GM21515 (cell line): ENCODE results near the gene TGFB1.
"Not testable (repeated sequence)": the region's sequence is repeated elsewhere in the genome, so short reads cannot be mapped to it uniquely, and the experiment has no call there.

Experiments
- ATAC-seq: cut with Tn5 transposase; IDR thresholded peaks from one replicate; pipeline ENCODE4 v1.9.1; 2021; ENCODE audit not compliant: unreplicated experiment

The TGFB1 gene

GRCh38 chr19:41371119-41371518, 17.4 kb upstream of the TGFB1 start:
- ATAC-seq: not testable (repeated sequence)

DNA sequence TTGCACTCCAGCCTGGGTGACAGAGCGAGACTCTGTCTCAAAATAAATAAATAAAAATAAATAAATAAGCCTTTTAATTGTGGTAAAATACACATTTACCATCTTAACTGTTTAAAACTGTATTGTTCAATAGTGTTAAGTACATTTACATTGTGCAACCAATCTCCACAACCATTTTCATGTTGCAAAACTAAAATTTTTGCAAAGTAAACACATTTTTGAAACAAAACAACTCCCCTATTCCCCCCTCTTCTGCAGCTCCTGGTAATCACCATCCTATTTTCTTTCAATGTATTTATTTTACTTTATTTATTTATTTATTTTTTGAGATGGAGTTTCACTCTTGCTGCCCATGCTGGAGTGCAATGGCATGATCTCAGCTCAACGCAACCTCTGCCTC, 16.0 kb upstream of the TGFB1 start:
- no peak for ATAC-seq

DNA sequence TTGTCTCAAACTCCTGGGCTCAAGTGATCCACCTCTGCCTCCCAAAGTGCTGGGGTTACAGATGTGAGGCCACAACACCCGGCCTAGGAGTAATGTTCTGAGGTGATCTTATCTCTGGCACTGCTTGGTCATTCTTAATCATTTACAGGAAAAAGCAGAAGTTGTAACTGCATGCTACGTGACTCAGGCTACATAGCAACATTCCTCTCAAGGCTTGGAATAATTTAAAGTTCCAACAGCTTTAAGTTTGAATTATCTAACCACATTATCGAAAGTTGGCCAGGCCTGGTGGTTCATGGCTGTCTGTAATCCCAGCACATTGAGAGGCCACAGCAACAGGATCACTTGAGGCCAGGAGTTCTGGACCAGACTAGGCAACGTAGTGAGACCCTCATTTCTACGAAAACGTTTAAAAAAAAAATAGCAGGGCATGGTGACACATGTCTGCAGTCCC, 14.2 kb upstream of the TGFB1 start:
- no peak for ATAC-seq

GRCh38 chr19:41366089-41366488, 12.4 kb upstream of the TGFB1 start:
- ATAC-seq: no peak

DNA sequence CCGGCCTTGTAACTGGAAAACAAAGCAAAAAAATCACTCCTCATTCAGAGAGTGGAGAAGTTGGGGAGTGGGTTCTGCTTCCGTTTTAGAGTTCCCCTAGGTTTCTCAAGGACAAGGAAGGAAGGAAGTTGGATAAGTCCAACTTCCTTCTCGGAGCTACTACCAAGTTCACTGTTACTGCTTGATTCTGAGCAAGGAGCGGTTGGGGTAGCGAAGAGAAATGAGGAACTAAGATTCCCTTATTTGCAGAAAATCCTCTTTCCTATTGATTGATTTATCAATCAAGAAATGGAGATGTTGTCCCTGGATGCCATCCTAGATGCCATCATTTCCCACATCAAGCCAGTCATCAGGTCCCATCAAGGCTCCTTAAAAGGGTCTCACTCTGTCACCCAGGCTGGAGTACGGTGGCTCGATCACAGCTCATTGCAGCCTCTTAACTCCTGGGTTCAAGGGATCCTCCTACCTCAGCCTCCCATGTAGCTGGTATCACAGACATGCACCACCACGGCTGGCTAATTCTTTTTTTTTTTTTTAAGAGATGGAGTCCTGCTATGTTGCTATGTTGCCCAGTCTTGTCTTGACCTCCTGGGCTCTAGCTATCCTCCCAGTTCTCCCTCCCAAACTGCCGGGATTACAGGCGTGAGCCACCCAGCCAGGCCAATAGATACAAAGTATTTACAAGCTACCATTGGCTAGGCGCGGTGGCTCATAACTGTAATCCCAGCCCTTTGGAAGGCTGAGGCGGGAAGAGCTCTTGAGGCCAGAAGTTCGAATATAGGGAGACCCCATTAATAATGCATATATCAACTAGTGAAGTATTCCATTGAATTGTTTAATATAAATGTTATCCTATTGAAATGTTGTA, 11.0 kb upstream of the TGFB1 start:
- no peak for ATAC-seq

- peak; percentile 77 for ATAC-seq
Measured at GRCh38 chr19:41363753-41364523, 10.2 kb upstream of the TGFB1 start, which contains the start of gene B9D2. Gene B9D2, minus strand, starts transcription at chr19:41364149. Its CDS starts 630 bp downstream, at chr19:41363519.

- ATAC-seq: no peak
Measured at GRCh38 chr19:41363371-41363752, 9.6 kb upstream of the TGFB1 start.

DNA sequence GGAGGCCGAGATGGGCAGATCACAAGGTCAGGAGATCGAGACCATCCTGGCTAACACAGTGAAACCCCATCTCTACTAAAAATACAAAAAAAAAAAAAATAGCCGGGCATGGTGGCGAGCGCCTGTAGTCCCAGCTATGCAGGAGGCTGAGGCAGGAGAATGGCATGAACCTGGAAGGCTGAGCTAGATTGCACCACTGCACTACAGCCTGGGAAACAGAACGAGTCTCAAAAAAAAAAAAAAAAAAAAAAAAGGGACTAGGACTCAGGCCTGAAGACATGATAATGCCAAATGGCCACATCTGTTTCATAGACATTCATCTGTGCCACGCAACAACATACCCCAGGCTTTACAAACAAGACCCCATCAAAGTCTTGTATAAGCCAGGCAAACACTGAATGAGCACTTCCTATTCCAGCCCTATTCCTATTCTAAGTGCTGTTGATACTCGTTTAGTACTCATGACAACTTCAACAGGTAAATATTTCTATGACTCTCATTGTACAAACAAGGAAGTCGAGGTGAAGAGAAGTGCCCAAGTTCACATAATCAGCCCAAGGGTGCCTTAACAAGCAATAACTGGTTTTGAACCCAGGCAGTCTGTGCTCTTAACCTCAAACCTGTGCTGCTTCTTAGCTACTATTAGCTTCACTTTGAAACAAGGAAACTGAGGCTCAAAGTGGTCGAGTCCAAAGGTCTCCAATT, 8.6 kb upstream of the TGFB1 start:
- ATAC-seq: no peak

DNA sequence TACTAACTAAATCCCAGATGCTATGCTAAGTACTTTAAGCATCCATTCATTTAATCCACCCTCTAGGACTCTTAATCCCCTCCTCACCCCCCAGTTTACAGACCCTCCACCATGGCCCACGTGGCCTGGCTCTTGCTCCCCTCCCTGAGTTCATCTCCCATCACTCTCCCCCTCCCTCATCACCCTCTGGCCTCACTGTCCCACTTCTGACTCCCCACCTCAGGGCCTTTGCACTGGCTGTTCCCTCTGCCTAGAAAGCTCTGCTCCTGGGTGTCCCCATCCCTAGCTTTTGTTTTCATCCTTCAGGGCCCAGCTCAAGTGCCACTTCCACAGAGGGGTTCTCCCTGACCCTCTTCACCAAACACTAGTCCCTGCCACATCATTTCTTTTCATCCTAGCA, 6.0 kb upstream of the TGFB1 start:
- ATAC-seq: no peak

GRCh38 chr19:41357746-41358145, 4.0 kb upstream of the TGFB1 start:
- ATAC-seq: no peak

DNA sequence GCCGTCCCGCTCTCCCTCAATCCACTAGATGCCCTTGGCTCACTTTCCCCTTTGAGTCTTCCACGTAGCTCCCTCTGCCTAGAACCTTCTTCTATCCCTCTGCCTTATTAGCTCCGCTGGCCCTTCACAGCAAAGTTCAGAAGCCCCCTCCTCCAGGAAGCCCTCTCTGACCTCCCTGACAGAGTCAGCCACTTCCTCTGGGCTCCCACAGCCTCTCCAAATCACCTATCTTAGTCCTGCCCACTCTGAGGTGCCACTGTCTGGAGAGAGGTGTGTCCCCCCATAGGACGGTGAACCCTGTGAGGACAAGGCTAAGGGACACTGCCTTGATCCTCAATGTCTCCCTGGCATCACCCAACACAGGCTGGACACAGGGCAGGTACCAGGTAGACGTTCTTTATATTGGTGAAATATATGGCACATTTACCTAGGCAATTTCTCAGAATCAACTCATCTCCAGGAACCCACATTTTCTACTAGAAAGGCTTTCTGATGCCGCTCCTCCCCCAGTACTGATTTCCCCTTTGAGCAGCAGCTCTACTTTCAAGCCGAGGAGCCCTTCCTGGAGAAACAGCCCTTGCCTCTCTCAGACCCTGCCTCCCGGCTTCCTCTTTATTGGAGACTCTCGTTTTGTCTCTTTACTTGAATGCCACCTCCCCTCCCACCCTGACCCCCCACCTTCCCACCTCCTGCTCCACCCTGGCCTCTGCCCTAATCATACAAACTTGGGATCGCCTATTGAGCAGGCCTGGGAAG, 3.4 kb upstream of the TGFB1 start:
- ATAC-seq: no peak

DNA sequence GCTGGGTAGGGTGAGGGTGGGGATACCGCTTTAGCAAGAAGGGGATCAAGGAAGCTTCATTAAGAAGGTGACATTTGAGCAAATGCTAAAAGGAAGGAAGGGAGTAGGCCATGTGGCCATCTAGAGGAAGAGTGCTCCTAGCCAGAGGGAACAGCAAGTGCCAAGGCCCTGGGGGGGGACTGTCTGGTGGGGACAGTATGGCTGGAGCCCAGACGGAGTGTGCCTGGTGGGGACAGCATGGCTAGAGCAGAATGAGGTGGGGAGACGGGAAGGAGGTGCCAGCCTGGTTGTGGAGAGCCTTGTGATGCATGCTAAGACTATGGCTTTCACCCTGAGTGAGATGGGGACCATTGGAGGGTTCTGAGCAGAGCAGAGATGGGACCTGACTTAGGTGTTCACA, 2.1 kb upstream of the TGFB1 start:
- no peak for ATAC-seq

GRCh38 chr19:41355035-41355434, 1.3 kb upstream of the TGFB1 start:
- no peak for ATAC-seq

DNA sequence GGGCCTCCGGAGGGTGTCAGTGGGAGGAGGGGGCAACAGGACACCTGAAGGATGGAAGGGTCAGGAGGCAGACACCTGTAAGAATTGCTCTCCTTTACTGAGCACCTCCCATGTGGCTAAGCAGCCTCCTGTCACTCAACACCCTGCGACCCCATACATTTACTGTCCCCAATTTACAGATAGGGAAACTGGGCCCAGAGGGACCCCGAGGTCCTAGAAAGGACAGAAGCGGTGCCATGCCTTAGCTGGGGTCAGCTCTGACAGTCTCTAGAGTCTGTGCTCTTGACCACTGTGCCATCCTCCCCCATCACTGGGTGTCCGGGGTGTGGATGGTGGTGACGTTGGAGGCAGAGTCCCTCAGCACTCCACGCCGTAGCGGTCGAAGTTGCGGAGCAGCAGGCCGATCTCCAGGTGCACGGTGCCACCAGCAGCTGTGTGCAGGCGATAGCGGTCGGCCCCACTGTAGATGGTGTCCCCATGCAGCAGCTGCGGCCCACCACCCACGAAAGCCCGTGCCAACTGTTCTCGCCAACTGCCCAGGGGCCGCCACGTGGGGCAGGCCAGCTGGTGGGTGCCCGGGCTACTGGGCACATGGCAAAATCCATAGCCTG, 726 bp upstream of the TGFB1 start:
- peak; percentile 1 for ATAC-seq

- ATAC-seq: no peak
Measured at GRCh38 chr19:41352609-41353465, 885 bp downstream of the TGFB1 start.

DNA sequence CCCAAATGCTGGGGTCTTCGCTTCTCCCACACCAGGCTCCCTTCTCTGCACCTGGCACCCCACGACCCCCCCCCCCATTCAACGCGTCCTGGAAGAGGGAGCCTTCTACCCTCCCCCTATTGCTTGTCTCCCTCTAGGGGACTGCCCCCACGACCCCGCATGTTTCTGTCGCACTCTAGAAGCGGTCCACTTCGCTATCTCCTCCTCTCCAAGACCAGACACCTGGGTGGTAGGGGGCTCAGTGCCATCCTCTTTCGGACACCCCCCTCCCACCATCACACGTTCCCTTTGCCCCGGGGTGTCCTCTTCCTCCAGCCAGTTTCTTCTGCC, 1.5 kb downstream of the TGFB1 start:
- no peak for ATAC-seq

DNA sequence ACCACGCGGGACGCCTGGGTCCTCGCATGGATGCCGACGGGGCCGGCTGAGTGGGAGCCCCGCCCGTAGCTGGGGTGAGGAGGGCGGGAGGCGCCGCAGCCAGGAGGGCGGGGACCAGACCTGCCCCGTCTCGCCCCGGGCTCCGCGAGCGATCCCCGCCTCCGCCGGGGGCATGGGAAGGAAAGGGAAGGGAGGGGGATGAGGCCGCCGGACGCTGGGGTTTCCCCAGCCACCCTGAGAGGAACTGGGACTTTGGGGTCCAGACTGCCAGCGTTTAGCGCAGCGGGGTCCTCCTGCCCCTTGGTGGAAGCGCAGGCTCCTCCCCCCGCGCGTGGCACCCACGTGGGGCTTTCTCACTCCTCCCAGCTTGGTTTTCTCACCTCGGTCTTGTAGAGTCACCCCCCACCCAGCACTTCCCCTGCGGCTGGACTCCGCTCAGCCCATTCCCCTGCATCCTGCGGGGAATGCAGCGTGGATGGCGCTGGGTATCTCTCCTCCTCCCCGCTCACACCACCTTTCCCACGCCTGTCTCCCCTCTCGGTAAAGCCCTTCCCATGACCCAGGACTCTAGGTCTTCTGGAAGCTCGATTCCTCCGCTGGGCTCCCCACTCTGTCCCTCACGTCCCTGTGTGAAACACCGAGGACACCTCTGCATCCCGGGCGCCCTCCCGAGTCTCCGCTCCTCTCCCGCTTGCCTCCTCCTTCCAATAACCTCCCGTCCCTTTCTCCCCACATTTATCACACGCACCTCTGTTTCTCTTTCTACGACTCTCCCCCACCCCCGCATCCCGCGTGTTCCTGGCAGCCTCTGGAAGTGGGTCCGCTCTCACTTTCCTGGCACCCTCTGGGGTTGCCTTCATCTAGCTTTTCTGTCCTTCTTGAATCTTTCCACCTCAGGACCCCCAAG, 2.1 kb downstream of the TGFB1 start:
- peak; percentile 34 for ATAC-seq

DNA sequence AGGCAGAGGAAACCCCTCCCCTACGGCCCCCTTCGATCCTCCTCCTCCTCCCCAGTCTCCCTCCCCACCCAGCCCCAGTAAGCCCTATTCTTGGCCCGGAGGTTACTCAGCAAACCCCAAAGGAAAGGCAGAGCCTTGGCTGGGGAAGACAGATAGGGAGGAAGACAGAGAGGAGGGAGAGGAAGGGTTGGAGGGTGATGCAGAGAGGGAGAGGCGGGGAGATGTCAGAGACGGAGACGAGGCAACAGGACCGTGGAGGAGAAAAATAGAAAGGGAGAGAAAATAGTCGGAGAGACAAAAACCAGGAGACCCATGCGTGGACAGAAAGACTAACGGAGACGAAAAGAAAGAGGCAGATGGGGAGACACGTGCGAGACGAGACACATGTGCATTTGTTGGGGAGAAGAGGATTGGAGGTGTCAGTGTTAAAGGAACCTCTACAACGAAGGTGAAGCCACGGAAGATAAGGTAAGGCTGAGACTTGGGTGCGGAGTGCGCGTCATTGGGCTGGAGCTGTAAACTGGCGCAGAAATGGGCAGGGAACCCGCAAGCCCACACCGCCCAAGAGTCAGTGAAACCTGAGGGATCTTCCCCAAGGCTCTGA, 2.9 kb downstream of the TGFB1 start:
- ATAC-seq: no peak
